Left cardiac atrium (tissue), 4 donors: ENCODE measurements around the gene CAMK2A. TPM values are rescaled to one million over a fixed set of nuclear protein-coding genes. Genes with fewer than 3 reads are reported as not detected.

ENCODE experiments used
- ATAC-seq, 2 donors: fragments of 200-7000 bp; cut with Tn5 transposase; one replicate each; pipeline ENCODE4 v1.9.1; 2020; ENCODE audit warnings: mild to moderate bottlenecking in 2 of 2, moderate library complexity in 2 of 2
- DNase-seq: peaks from one replicate; pipeline ENCODE4 v3.0.0-alpha.2; 2020
- intact Hi-C, 2 donors: fragments of 100-400 bp; cut with DNase I; formaldehyde crosslinking; loops; one replicate each; pipeline versions ENCODE4 v1.14.1 to v1.15.1; 2022 to 2023
- total RNA-seq, 2 donors: library from RNA; stranded (reverse); fragmentation: NEBNext Ultra II Directional; extraction: Animal tissue kit (Norgen Biotek cat#: 25700); gene quantifications; one replicate each; pipeline ENCODE4 v1.2.1, GENCODE V29; 2021
- donor health status: DM: no; HTN: yes; CAD: no.
- donor health status: DM: no; HTN: yes; CAD: no; lungs with severe emphysema.
- donor health status: DM: yes; HTN: yes; CAD: no.
- donor health status: Dilated cardiomyopathy.

Gene CAMK2A
- total RNA-seq, 2 donors from 2014 or later = 10.8 to 16.3 TPM

DNA sequence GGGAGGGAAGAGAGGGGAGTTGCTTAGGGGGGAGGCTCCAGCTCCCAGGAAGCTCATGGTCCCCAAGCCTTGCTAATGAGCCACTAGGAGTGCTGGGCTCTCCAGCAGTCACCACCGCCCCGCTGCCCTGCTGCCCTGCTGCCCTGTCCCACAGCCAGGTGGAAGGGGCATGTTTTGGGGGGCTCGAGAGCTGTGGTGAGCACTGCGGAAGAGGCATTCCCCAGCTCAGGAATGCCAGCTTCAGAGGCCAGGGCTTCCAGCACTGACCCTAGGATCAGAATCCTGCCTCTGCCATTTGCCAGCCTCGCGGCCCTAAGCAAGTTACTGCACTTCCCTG is 82.8 kb downstream of the CAMK2A start:
- DNase-seq (no peak), ATAC-seq (no peak)
- intact Hi-C loops = no loop called here

- intact Hi-C loops = no loop called here
- ATAC-seq = no peak
- DNase-seq = no peak
Measured at GRCh38 chr5:150206098-150206778, 83.3 kb downstream of the CAMK2A start.

DNA sequence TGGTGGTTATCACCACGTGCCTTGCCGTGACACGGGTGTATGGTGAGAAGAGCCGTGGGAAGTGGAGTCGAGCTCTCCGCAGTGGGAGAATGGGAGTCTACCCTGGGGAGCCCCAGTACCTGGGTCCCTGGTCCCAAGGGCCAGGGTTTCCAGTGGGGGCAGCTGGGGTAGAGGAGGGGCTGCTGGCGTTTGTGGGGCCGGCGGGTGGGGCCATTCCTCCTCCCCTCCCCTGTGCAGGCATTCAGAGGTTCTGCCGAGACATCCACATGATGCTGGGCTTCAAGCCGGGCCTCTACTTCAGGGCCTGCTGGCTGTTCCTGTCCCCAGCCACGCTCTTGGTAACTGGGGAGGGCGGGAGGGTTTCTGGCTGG is 85.0 kb downstream of the CAMK2A start:
- DNase-seq (no peak), ATAC-seq (no peak)
- intact Hi-C loops = no loop called here

DNA sequence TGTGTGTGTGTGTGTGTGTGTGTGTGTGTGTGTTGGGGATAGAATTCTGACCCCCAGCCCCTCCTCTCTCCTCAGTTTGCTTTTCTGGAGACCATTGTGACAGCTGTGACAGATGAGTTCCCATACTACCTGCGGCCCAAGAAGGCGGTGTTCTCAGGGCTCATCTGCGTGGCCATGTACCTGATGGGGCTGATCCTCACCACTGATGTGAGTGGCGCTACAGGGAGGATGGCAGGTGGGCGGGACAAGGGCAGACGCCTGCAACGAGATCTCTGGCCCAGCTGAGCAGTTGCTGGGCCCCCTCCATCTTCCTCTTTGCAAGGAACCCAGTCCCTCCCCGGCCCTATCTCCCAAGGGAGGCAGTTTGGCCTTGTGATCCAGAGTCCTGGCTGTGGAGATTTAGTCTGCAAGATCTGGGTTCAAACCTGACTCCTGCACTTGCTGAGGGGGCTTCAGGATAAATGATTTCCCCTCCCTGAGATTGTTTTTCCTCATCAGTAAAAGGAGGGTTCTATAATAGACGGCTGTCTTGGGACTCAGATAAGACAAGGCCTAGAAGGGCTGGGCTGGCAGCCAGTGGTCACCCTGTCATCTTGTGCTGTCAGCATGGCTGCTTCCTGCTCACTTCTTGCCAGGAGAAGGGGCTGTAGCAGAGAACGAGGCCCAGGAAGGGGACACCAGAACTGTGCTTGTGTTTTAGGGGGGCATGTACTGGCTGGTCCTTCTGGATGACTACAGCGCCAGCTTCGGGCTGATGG is 85.6 kb downstream of the CAMK2A start:
- no peak for DNase-seq
- ATAC-seq = peak; percentile 45 to 51
- intact Hi-C loops = no loop called here

- DNase-seq = no peak
- ATAC-seq = no peak
- intact Hi-C loops = no loop called here
Measured at GRCh38 chr5:150202501-150202900, 87.1 kb downstream of the CAMK2A start.

- DNase-seq (no peak), ATAC-seq (no peak)
- intact Hi-C loops = no loop called here
Measured at GRCh38 chr5:150197476-150197875, 92.1 kb downstream of the CAMK2A start.

- intact Hi-C loops = no loop called here
- no peak for DNase-seq
- ATAC-seq = no peak
Measured at GRCh38 chr5:150196986-150197385, 92.6 kb downstream of the CAMK2A start.

DNA sequence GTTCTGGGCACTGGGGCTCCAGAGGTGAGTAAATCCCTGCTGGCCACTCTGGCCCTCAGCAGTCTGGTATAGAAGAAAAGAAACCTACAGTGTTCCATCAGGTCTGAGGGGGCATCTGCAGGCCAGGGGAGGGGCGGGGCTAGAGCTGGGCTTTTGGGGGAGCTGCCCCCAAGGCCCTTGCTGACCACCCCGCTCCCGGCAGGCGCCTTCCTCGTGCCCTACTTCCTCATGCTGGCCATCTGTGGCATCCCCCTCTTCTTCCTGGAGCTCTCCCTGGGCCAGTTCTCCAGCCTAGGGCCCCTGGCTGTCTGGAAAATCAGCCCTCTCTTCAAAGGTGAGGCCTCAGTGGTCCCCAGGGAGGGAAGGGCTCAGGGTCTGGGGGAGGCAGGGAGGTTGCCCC is 93.1 kb downstream of the CAMK2A start:
- ATAC-seq = no peak
- intact Hi-C loops = no loop called here
- DNase-seq = no peak

- ATAC-seq (no peak), DNase-seq (no peak)
- intact Hi-C loops = no loop called here
Measured at GRCh38 chr5:150195736-150196485, 93.7 kb downstream of the CAMK2A start.

- no peak for ATAC-seq
- intact Hi-C loops = no loop called here
- DNase-seq = no peak
Measured at GRCh38 chr5:150192462-150192861, 97.1 kb downstream of the CAMK2A start.

GRCh38 chr5:150190987-150191386 is 98.6 kb downstream of the CAMK2A start:
- intact Hi-C loops = no loop called here
- DNase-seq (no peak), ATAC-seq (no peak)

DNA sequence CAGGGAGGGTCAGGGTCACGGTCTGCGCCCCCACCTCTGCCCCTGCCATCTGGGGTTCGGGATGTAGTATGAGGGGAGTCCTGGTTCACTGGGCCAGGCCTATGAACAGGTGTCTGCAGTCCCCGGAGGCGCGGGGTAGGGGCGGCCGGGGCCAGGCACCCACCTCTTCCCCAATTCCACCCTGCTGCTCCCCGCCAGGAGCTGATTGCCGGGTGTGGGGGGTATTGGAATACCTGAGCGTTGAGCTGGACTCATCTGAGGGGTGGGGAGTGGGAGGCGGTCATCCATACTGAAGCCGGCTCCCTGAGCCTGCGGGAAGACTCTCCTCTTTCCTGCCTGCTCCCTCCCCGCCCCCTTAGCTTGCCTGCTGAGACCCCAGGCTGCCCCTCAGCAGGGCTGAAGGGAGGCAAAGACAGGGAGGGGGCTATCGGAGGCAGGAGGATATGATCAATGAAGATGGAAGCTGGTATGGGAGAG is 99.0 kb downstream of the CAMK2A start:
- intact Hi-C loops = no loop called here
- no peak for ATAC-seq
- no peak for DNase-seq

DNA sequence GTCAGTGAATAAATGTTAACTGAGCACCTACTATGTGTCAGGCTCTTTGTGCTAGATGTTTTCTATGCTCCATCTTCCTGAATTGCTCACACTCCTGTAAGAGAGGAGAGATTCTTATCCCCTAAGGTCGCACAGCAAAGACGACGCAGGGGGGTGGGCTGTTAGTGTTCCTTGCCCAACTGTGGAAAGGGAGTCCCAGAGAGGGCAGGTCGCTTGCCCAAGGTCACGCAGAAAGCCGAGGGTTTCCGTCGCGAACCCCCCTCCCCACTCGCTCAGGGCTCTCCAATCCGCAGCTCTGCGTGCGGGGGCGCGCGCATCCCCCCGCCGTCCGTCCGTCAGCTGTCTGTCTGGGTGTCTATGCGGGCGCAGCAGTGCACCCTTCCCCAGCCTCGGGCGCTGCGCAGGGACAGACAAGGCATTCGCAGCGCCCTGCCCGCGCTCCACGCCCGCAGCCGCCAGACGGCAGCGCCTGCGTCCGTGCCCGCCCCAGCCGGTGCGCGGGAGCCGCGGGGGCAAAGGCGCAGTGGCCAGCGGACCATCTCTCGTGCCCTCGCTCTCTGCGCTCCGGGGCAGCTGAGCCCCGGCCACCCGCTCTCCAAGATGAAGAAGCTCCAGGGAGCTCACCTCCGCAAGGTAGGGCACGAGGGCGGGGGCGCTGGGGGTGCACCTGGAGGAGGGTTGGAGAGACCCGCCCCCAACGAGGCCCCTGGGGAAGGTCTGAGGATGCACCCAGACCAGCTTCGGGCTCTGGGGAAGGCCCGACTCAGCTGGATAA is 99.7 kb downstream of the CAMK2A start, which contains the start of gene SLC6A7:
TSS of gene SLC6A7 (plus strand) at position 335 of the 775 bp plus-strand sequence. CDS start at position 601, 266 bp downstream.
- ATAC-seq = peak; percentile 30 to 36
- DNase-seq = no peak
- intact Hi-C loops = no loop called here

- intact Hi-C loops = no loop called here
- DNase-seq = no peak
- ATAC-seq = no peak
Measured at GRCh38 chr5:150189326-150189725, 100.2 kb downstream of the CAMK2A start.

- ATAC-seq (no peak), DNase-seq (no peak)
- intact Hi-C loops = no loop called here
Measured at GRCh38 chr5:150188146-150188842, 101.3 kb downstream of the CAMK2A start.

DNA sequence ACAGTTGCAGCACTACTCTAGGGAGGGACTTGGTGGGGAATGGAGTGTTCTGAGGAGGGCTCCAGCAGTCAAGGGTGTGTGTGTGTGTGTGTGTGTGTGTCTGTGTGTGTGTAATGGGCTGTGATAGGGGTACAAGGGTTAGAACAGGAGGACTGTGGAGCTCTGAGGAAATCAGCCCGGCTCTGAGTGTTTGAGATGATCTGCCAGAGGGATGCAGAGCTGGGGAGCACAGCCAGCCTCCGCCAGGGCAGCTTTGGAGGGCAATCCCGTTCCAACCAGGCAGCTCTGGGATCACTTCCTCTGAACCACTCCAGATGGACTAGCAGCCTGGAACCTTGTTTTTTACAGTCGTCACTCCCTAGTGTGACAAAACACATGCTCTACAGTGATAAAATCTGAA is 102.7 kb downstream of the CAMK2A start:
- no peak for DNase-seq
- intact Hi-C loops = no loop called here
- peak in 1 of 2 donors; percentile 33 for ATAC-seq

- DNase-seq (no peak), ATAC-seq (no peak)
- intact Hi-C loops = no loop called here
Measured at GRCh38 chr5:150186137-150186536, 103.4 kb downstream of the CAMK2A start.

- intact Hi-C loops = no loop called here
- DNase-seq (no peak), ATAC-seq (no peak)
Measured at GRCh38 chr5:150184990-150185912, 104.3 kb downstream of the CAMK2A start.
